ENCODE data around the gene NOL4L.

DNA sequence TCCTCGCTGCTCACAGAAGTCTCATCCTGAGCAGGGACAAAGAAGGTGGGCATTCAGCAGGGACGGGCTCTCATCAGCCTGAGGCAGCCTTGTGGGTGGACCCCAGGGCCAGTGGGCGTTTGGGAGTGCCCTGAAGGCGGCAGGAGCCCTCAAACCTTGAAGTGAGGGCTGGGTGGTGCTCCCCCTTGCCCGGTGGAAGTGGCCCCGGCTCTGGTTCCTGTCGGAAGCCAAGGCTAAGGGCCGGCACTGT lies 110.5 kb downstream of the NOL4L start:
- TF ChIP-seq, protein P1, sequence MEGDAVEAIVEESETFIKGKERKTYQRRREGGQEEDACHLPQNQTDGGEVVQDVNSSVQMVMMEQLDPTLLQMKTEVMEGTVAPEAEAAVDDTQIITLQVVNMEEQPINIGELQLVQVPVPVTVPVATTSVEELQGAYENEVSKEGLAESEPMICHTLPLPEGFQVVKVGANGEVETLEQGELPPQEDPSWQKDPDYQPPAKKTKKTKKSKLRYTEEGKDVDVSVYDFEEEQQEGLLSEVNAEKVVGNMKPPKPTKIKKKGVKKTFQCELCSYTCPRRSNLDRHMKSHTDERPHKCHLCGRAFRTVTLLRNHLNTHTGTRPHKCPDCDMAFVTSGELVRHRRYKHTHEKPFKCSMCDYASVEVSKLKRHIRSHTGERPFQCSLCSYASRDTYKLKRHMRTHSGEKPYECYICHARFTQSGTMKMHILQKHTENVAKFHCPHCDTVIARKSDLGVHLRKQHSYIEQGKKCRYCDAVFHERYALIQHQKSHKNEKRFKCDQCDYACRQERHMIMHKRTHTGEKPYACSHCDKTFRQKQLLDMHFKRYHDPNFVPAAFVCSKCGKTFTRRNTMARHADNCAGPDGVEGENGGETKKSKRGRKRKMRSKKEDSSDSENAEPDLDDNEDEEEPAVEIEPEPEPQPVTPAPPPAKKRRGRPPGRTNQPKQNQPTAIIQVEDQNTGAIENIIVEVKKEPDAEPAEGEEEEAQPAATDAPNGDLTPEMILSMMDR (IDR thresholded peaks at IDR 0.05): no peak
- TF ChIP-seq POLR2AphosphoS5 (IDR thresholded peaks at IDR 0.05): no peak
- no peak for TF ChIP-seq POLR2A (IDR thresholded peaks at IDR 0.05)
